Type B pancreatic cell (in vitro differentiated cells): ENCODE data around the gene FAF1. TPM values are rescaled to one million over a fixed set of nuclear protein-coding genes. Genes with fewer than 3 reads are reported as not detected.

Source experiments
- DNase-seq: peaks from one replicate; pipeline ENCODE4 v3.0.0; 2021; ENCODE audit warnings: mixed read lengths; ENCODE audit not compliant: unreplicated experiment; ENCODE audit errors: extremely low spot score
- H3K27ac Mint-ChIP-seq: 2 replicates; pipeline ENCODE4 v1.8.0; 2021; ENCODE audit warnings: mild to moderate bottlenecking, mixed read lengths
- H3K27me3 Mint-ChIP-seq: 2 replicates; pipeline ENCODE4 v1.8.0; 2021; ENCODE audit warnings: mixed read lengths
- H3K36me3 Mint-ChIP-seq: 2 replicates; pipeline ENCODE4 v1.8.0; 2021; ENCODE audit warnings: mixed read lengths
- H3K4me1 Mint-ChIP-seq: one replicate; pipeline ENCODE4 v1.8.0; 2021; ENCODE audit warnings: mixed read lengths; ENCODE audit not compliant: unreplicated experiment
- H3K4me3 Mint-ChIP-seq: 2 replicates; pipeline ENCODE4 v1.8.0; 2021; ENCODE audit warnings: mild to moderate bottlenecking, mixed read lengths
- H3K9me3 Mint-ChIP-seq: 2 replicates; pipeline ENCODE4 v1.8.0; 2021; ENCODE audit warnings: mixed read lengths
- CTCF ChIP-seq: fragments of 200-600 bp; sonication (generic); conservative IDR thresholded peaks from 2 replicates; pipeline ENCODE4 v1.5.0; 2021; ENCODE audit warnings: antibody characterized with exemption, mild to moderate bottlenecking
- total RNA-seq: library from RNA; stranded (reverse); gene quantifications from 2 replicates; pipeline ENCODE4 v1.2.1, GENCODE V29; 2021; ENCODE audit warnings: low replicate concordance

The FAF1 gene
- total RNA-seq, 1 donor from 2014 or later = 49.9 TPM

GRCh38 chr1:50450861-50451653 is 509.0 kb downstream of the FAF1 start:
- no peak for DNase-seq
- no peak for TF ChIP-seq CTCF
- Mint-ChIP-seq H3K36me3 (peaks cover 7% of the 10 kb centered on the region), H3K9me3 (no peaks in the 10 kb centered on the region), H3K27ac (no peak overlapping the region), H3K4me1 (peaks cover 4% of the 10 kb centered on the region), H3K4me3 (no peak overlapping the region), H3K27me3 (no peaks in the 10 kb centered on the region)

GRCh38 chr1:50447961-50448360 is 512.1 kb downstream of the FAF1 start:
- H3K27me3 Mint-ChIP-seq = no peaks in the 10 kb centered on the region

DNA sequence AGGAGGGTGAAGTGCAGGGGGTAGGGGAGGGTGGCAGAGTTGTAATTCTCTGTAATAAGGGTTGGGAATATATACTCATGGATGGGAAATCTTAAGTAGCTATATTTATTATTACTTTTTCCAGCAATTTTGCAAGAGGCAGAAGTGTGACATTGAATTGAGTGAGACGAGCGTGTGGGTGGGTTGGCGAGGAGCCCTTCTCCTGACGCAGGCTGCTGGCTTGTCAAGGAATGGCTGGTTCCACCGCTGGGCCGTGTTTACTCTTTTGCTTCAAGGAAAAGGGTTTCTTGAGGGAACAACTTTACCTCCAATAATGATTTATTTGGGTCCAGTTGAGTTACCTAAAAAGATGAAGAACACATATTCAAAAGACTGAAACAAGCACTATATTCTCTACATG is 518.9 kb downstream of the FAF1 start:
- Mint-ChIP-seq H3K27ac (no peak overlapping the region), H3K36me3 (peaks cover 8% of the 10 kb centered on the region), H3K4me3 (no peak overlapping the region), H3K27me3 (no peaks in the 10 kb centered on the region), H3K9me3 (no peaks in the 10 kb centered on the region), H3K4me1 (no peaks in the 10 kb centered on the region)
- DNase-seq = no peak
- TF ChIP-seq CTCF = no peak

More at GRCh38 chr1:50447961-50448360, 512.1 kb downstream of the FAF1 start:
- no peak for TF ChIP-seq CTCF
- no peak for DNase-seq
- H3K4me3 Mint-ChIP-seq = no peak overlapping the region
- H3K36me3 Mint-ChIP-seq = peaks cover 3% of the 10 kb centered on the region
- no peaks in the 10 kb centered on the region for H3K9me3 Mint-ChIP-seq
- no peak overlapping the region for H3K27ac Mint-ChIP-seq
- peaks cover 4% of the 10 kb centered on the region for H3K4me1 Mint-ChIP-seq

DNA sequence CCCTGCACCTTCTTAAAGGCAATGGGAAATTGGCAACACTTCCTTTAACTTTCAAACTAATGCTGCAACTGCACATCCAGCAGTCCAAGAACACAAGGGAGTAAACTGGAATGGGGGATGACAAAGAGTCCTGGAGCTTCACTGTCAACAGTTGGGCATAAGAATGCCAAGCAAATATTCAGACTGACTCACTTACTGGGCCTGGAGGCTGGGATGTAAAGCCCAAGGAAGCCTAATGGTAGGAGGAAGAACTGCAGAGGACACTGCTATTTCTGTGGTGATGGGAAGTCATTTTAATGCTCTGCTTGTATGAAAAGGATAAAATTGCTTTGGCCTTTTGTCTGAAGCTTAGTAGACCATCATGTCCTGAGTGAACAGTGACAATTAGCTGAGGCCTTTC is 521.1 kb downstream of the FAF1 start:
- no peaks in the 10 kb centered on the region for H3K4me1 Mint-ChIP-seq
- peaks cover 8% of the 10 kb centered on the region for H3K36me3 Mint-ChIP-seq
- H3K27me3 Mint-ChIP-seq = peaks cover 9% of the 10 kb centered on the region

GRCh38 chr1:50436489-50436888 is 523.6 kb downstream of the FAF1 start:
- Mint-ChIP-seq H3K4me1 (no peaks in the 10 kb centered on the region), H3K4me3 (no peak overlapping the region), H3K27ac (no peak overlapping the region), H3K9me3 (no peaks in the 10 kb centered on the region), H3K27me3 (peaks cover 34% of the 10 kb centered on the region), H3K36me3 (peaks cover 8% of the 10 kb centered on the region)
- TF ChIP-seq CTCF = no peak
- no peak for DNase-seq

More for the DNA sequence above, 521.1 kb downstream of the FAF1 start:
- DNase-seq = no peak
- H3K4me3 Mint-ChIP-seq = no peak overlapping the region
- no peak overlapping the region for H3K27ac Mint-ChIP-seq
- no peaks in the 10 kb centered on the region for H3K9me3 Mint-ChIP-seq
- no peak for TF ChIP-seq CTCF
